Effector memory CD4-positive, alpha-beta T cell (primary cell): ENCODE measurements around the gene DPP3.
"Not testable (repeated sequence)": the region's sequence is repeated elsewhere in the genome, so short reads cannot be mapped to it uniquely, and the experiment has no call there.

Experiments used
- DNase-seq, 3 donors: peaks; one replicate each; pipeline ENCODE4 v3.0.0-alpha.2; 2020
- H3K27ac ChIP-seq: 2 replicates; pipeline ENCODE4 v1.7.0; 2013; ENCODE audit warnings: mild to moderate bottlenecking, low read length, moderate library complexity; ENCODE audit not compliant: insufficient read depth, poor library complexity, severe bottlenecking
- H3K27me3 ChIP-seq: replicated peaks from 2 replicates; pipeline ENCODE4 v1.7.0; 2013; ENCODE audit warnings: mild to moderate bottlenecking, low read length; ENCODE audit not compliant: insufficient read depth, control insufficient read depth, poor library complexity, severe bottlenecking
- H3K36me3 ChIP-seq: 2 replicates; pipeline ENCODE4 v1.7.0; 2013; ENCODE audit warnings: mild to moderate bottlenecking, low read length, moderate library complexity; ENCODE audit not compliant: control insufficient read depth, insufficient read depth
- H3K4me1 ChIP-seq: 2 replicates; pipeline ENCODE4 v1.7.0; 2013; ENCODE audit warnings: low read length, mild to moderate bottlenecking; ENCODE audit not compliant: control insufficient read depth, insufficient read depth, poor library complexity, severe bottlenecking
- H3K4me3 ChIP-seq: 2 replicates; pipeline ENCODE4 v1.7.0; 2013; ENCODE audit warnings: low read length, low read depth, mild to moderate bottlenecking; ENCODE audit not compliant: insufficient read depth, poor library complexity, severe bottlenecking
- H3K9me3 ChIP-seq: 2 replicates; pipeline ENCODE4 v1.7.0; 2013; ENCODE audit warnings: mild to moderate bottlenecking, low read length, moderate library complexity; ENCODE audit not compliant: control insufficient read depth

Gene DPP3

DNA sequence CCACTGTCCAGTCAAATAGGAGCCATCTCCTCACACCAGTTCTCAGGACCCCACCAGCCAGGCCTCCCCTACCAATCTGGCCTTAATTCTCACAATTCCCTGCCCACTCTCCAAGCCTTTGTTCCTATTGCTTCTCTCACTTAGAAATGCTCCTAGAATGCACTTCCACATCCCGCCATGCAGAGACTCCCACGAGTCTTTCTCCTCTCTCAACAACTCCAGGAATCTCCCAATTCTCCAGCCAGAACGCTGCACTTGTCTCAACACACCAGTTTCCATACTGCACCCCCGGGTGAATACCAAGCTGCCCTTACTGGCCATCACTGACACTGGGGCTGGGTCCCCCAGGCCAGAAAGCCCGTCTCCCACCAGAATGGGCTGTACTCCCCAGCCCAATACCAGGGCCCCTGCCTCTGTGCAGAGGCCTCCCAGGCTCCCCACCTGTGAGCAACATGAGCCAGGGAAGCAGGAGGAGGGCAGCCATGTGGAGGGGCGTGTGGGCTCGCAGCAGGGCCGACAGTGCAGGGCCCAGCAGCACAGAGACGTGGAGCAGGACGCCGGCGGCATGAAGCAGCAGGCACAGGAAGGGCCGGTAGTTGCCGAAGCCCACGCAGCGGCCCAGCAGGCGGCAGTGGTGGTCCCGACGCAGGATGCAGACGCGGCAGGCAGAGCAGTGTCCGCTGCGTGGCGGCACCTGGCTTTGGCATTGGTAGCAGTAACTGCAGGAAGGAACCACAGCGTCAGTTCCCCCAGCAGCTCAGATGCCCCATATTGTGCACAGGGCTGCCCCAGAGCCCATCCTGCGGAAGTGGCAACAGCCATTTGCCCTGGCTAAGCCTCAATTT is 63.3 kb downstream of the DPP3 start:
- Histone ChIP-seq H3K9me3 (no peaks in the 10 kb centered on the region), H3K4me1 (peaks cover 25% of the 10 kb centered on the region), H3K36me3 (peaks cover 22% of the 10 kb centered on the region), H3K27me3 (no peaks in the 10 kb centered on the region), H3K4me3 (peak overlapping the region; percentile 12), H3K27ac (peak overlapping the region; percentile 54)
- peak; percentile 39 to 60 (median 53) for DNase-seq

DNA sequence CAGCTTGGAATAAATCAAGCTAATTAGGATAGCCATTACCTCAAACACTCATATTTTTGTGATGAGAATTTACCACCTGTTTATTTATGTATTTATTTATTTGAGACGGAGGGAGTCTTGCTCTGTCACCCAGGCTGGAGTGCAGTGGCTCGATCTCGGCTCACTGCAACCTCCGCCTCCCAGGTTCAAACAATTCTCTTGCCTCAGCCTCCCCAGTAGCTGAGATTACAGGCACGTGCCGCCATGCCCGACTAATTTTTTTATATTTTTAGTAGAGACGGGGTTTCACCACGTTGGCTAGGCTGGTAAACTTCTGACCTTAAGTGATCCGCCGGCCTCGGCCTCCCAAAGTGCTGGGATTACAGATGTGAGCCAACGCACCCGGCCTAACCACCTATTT is 64.7 kb downstream of the DPP3 start:
- peaks cover 25% of the 10 kb centered on the region for H3K4me1 ChIP-seq
- H3K36me3 ChIP-seq, result peaks cover 11% of the 10 kb centered on the region
- peak overlapping the region; percentile 78 for H3K27ac ChIP-seq
- H3K27me3 ChIP-seq, H3K9me3 ChIP-seq, DNase-seq: not testable (repeated sequence)
- H3K4me3 ChIP-seq, result peak overlapping the region; percentile 70

DNA sequence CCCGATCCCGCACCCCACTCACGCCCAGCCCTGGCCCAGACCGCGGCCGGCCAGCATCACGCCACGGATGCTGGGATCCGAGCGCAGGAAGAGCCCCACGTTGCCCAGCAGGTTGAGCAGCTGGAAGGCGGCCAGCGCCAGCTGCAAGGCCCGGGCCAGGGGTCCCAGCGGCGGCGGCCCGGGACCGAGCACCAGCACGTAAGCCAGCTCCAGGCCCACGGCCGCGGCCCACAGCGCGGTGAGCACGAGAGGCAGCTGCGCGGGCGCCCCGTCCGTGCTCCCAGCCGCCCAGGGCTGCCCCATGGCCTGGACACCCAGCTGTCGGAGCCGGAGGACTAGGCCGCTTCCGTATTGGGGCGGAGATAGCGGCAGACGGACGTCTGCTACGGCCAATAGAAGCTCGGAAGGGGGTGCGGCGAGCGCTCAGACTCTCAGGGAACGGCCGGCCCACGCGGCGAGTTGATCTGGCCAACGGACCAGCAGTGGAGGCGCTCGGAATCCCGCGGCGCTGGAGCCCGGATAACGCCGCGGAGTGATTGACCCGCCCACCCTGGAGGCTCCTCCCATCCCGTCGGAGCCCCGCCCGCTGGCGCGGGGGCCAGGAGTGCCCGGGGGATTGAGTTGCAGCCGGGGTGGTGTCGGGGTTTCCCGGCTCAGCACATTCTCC is 65.6 kb downstream of the DPP3 start, which contains the start of gene ZDHHC24:
Gene ZDHHC24 (minus strand): TSS at position 348 of the 667 bp plus-strand sequence. CDS start 45 bp downstream, at position 303.
- peak within 1 kb of the TSS; percentile 78 for H3K27ac ChIP-seq
- H3K36me3 ChIP-seq, result peaks cover 5% of the 10 kb centered on the region
- H3K4me1 ChIP-seq, result peaks cover 25% of the 10 kb centered on the region
- no peaks in the 10 kb centered on the region for H3K27me3 ChIP-seq
- no peaks in the 10 kb centered on the region for H3K9me3 ChIP-seq
- H3K4me3 ChIP-seq, result peak within 1 kb of the TSS; percentile 70
- peak; percentile 80 to 82 (median 81) for DNase-seq

DNA sequence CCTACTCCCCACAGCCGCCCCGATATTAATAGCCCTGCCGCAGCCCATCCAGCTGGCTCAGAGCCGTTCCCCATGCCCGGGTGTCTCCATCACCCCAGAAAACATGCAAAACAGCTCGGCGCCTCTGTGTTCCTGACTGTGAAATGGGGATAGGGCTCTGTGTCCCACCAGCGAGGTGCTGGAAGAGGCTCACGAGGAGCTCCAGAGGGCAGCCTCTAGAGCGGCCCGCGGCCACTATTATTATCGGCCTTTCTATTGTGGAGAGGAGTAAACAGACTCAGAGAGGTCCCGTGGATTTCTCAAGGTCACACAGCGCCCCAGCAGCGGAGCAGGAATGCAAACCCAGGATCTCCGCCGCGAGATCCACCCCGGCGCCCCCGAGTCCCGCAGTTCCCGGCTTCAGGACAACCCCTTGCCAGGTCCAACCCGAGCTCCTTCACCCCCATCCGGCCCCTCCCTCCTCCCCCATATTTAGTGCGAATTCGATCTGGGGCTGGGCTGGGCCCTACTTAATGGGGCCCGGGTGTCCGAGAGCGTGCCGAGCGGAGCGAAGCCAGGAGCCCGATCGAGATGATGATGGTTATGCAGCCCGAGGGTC is 66.2 kb downstream of the DPP3 start, which contains the start of gene ACTN3:
Gene ACTN3 (plus strand): TSS at position 536 of the 598 bp plus-strand sequence. CDS start 35 bp downstream, at position 571.
- Histone ChIP-seq H3K4me3 (peak within 1 kb of the TSS; percentile 70), H3K36me3 (peaks cover 3% of the 10 kb centered on the region), H3K27me3 (no peaks in the 10 kb centered on the region), H3K9me3 (no peaks in the 10 kb centered on the region), H3K27ac (peak within 1 kb of the TSS; percentile 78), H3K4me1 (peaks cover 25% of the 10 kb centered on the region)
- peak in 1 of 3 donors; percentile 15 for DNase-seq

DNA sequence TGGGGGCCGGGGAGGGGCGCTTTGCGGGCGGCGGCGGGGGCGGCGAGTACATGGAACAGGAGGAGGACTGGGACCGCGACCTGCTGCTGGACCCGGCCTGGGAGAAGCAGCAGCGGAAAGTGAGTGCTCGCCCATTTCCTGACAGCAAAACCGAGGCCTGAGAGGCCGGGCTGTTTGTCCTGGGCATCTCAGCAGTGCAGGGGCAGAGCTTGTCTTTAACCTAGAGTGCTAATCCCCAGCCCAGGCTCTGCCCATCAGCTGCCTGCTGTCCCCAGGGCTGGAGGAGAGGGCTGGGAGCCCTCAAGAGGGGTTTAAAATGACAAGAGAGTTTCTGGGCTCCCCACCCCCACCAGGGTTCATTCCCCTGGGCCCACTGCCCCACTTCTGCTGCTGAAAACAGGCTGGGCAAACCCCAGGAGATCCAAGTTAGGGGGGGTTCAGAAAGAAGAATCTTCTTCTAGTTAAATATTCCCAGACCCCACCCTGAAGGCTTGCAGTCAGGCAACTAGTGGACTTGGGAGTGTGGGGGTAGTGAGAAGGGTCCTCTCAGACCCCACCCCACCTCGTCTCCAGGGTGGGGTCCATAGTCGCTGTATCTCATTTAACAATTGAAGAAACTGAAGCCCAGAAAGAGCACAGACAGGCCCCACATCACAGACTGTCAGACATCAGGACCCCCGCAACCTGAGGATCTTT is 66.9 kb downstream of the DPP3 start:
- peaks cover 25% of the 10 kb centered on the region for H3K4me1 ChIP-seq
- H3K27me3 ChIP-seq, result no peaks in the 10 kb centered on the region
- H3K9me3 ChIP-seq, result no peaks in the 10 kb centered on the region
- H3K36me3 ChIP-seq, result no peaks in the 10 kb centered on the region
- H3K27ac ChIP-seq, result no peak overlapping the region
- no peak for DNase-seq
- H3K4me3 ChIP-seq, result peak overlapping the region; percentile 70

DNA sequence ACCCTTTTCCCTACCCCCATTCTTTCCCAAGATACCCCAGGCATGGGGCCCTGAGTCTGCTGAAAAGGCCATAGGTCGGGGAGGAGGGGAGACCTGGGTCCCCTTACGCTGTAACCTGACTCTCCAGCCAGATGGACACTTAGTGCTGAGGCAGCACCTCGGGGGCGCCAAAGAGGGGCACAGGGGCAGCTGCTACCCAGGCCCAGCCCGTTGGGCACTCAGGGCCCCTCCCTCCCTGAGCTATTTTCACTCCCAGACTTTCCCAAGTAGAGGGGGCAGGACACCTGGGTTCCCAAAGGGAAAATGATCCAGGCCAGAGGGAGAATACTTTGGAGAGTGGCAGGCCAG is 67.4 kb downstream of the DPP3 start:
- no peak overlapping the region for H3K27ac ChIP-seq
- no peaks in the 10 kb centered on the region for H3K36me3 ChIP-seq
- H3K4me1 ChIP-seq, result peaks cover 25% of the 10 kb centered on the region
- no peaks in the 10 kb centered on the region for H3K27me3 ChIP-seq
- H3K4me3 ChIP-seq, result no peak overlapping the region
- no peaks in the 10 kb centered on the region for H3K9me3 ChIP-seq
- no peak for DNase-seq

DNA sequence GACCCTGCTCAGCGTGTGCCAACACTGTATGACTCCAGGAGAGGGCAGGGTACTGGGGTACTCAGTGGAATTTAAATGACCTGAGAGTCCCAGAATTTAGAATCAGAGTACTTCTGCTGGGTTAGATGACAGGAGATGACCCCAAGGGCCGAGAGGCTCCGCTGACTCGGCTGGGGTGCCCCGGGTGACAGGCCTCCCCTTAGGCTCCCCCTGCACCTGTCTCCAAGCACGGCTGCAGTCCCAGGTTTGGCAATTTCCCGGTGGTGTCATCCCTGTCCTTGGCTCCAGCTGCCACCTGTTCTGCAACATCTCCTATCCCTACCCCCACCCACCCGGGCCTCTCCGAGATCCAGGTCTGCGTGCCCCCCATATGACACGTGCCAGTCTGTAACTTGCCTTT is 67.8 kb downstream of the DPP3 start:
- H3K27ac ChIP-seq, result no peak overlapping the region
- H3K9me3 ChIP-seq, result no peaks in the 10 kb centered on the region
- no peak overlapping the region for H3K4me3 ChIP-seq
- no peaks in the 10 kb centered on the region for H3K36me3 ChIP-seq
- DNase-seq, result no peak
- H3K4me1 ChIP-seq, result peaks cover 25% of the 10 kb centered on the region
- H3K27me3 ChIP-seq, result no peaks in the 10 kb centered on the region

DNA sequence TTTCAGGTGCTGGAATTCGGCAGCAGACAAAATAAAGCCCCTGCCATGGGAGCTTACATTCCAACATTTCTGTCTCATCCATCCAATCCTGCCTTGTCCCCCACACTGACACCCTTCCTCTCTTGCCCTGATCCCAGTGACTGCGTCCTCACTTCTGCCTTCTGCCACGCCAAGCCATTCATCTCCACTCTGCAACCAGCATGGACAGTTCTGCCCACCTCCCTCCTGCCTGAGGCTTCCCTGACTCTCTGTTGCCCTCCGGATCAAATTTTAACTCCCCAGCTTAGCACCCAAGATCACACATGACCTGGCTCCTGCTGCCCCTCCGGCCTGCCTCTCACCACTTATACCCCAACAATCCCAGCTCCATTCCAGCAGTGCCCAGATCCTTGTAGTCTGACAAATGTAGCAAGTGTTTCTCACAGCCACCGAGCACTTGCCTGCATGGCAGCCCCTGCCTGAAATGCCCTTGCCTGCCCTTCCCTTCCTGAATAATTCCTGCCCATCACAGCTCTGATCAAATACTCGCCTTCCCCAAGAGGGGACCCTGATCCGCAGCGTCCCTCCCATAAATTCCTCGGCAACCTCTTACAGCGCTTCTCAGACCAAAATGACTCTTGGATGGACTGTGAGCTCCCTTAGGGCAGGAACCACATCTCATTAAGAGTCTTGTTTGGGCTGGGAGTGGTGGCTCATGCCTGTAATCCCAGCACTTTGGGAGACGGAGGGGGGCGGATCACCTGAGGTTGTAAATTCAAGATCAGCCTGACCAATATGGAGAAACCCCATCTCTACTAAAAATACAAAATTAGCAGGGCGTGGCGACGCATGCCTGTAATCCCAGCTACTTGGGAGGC is 68.8 kb downstream of the DPP3 start:
- Histone ChIP-seq H3K27me3 (no peaks in the 10 kb centered on the region), H3K4me1 (peaks cover 17% of the 10 kb centered on the region), H3K36me3 (no peaks in the 10 kb centered on the region), H3K9me3 (no peaks in the 10 kb centered on the region), H3K4me3 (no peak overlapping the region), H3K27ac (no peak overlapping the region)
- no peak for DNase-seq

DNA sequence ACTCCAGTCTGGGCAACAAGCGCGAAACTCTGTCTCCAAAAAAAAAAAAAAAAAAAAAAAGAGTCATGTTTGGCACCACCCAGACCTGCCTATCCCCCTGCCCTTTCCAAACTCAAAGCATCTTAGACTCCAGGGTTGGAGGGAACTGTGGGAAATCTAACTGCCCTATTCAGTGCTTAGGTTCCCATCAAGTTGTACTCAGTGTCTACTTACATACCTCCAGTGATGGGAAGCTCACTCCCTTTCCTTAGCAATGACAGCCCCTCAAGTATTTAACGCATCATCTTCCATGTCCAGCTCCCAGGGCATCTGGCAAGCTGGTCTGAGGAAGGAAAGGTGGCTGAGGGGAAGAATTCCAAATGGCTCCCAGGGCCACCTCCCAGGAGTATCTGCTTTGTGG is 69.5 kb downstream of the DPP3 start:
- DNase-seq, result no peak
- no peaks in the 10 kb centered on the region for H3K27me3 ChIP-seq
- no peaks in the 10 kb centered on the region for H3K36me3 ChIP-seq

More for the DNA sequence above, 69.5 kb downstream of the DPP3 start:
- H3K4me1 ChIP-seq, result peaks cover 12% of the 10 kb centered on the region
- H3K4me3 ChIP-seq, result no peak overlapping the region
- no peaks in the 10 kb centered on the region for H3K9me3 ChIP-seq
- no peak overlapping the region for H3K27ac ChIP-seq
